ENCODE results near the gene IL17REL. TPM values are rescaled to one million over a fixed set of nuclear protein-coding genes. Genes with fewer than 3 reads are reported as not detected.

The IL17REL gene
- not detected in 2 replicates for total RNA-seq (2014; rRNA removed)
- polyA plus RNA-seq (2012) = not detected

DNA sequence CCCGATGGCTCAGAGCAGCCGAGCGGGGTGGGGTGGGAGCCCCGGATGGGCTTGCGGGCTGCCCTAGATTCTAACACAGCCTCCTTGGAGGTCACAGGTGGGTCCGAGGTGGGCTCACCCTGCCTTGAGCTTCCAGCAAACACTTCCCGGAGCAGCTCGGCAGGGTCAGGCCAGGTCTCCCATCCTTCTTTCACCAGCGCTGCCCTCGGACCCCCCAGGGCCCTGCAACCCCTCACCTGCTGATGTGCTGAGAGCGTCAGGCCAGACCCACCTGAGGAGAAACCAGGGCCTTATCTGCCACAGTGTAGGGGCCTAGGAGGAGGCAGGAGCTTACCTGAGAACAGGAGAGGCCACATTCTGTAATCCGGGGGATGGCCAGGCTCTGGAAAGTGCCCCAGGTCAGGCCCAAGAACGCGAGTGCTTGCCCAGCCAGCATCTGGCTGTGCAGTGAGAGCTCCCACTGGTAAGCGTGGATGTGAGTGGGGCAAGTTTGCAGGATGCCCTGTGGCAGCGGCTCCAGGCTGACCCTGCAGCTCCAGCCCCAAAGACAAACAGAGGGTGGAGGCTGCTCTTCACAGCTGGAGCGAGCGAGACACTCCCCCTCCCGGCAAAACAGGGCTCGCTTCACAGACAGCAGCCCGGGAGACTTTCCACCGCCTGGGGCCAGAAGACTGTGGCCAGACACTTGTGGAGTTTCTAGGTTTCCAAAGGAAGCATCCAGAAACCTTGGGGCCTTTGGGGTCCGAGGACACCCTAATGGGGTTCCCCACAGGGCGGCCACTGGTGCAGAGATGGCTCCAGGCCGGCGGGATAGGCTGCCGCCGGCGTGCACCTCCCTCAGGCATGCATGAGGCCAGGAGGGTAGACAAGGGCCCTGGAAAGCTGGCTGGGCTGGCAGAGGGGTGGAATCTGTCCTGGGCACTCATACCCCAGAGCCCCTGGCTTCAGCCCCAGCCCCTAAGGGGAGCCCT lies at the start of gene IL17REL:
Gene IL17REL (minus strand): TSS at position 555 of the 971 bp plus-strand sequence. CDS start 119 bp downstream, at position 436.
- no peak for DNase-seq (ENCODE audit: low read depth)

DNA sequence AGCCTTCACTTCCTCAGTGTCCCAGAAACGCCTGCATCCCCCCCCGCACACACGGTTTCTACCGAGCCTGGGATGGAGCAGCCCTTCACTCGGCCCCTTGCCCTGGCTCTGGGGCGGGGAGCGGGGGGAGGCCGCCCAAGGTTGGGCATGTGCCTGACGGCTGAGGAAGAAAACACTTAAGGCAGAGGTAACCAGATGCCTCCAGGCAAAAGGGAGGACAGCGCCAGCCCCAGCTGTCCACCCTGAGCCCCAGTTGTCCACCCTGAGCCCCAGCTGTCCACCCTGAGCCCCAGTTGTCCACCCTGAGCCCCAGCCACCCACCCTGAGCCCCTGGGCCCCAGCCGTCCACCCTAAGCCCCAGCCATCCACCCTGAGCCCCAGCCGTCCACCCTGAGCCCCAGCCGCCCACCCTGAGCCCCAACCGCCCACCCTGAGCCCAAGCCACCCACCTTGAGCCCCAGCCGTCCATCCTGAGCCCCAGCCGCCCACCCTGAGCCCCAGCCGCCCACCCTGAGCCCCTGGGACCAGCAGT lies 49.3 kb upstream of the IL17REL start:
- DNase-seq (ENCODE audit: low read depth) = no peak

DNA sequence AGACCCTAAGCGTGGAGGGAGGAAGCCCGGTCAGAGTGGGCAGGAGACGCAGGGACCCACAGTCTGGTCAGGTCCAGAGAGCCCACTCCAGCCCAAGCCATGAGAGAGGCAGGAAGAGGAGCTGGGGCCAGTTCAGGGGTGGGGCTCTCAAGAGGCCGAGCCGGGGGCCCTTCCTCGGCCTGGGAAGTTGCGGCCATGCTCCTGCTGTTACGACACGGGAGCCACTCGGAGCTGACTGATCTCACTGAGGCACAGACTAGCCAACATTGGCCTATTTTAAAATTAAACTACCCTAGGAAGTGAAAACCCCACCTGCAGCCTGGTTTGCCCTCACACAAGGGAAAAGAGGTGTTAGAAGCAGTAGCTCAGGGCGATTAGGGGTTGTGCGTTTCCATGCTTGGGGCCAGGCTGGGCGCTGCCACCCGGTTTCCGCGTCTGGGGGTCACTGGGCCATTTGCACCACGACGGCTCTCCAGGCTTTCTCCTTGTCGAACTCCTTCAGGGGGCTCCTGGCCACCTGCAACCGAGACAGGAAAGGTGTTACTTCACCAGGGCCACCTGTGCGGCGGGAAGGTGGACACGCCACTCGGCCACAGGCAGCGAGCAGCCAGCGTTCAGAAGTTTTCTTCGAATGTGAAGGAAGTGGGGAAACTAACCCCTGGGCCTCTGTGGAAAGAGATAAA lies 48.7 kb upstream of the IL17REL start:
- DNase-seq (ENCODE audit: low read depth) = no peak

DNA sequence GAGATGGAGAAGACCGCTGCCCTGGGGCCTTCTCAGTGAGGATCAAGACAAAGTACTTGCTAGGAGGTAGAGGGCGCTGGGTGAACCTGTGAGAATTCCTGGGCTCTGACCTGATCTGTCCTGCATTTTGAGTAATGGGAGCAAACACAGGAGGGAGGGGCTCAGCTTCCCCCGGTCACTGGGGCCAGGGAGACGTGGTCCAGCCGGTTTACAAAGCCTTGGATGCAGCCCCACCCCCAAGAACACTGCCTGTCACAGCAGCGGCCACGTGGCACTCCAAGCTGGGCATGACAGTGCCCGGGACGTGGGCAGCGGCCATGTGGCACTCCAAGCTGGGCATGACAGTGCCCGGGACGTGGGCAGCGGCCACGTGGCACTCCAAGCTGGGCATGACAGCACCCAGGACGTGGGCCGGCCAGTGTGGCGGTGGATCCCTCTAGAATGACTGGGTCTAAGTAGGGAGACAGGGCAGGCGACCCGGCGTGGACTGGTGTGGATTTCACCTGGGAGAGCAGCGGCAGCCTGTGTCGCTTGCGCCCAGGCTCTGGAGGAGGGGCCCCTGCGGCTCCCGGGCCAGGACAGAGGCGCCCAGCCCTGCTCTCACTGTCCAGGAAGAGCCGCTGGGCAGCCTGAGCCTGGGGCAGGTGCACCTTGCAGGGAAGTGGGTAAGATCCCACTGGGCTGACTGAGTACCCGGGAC lies 48.0 kb upstream of the IL17REL start:
- no peak for DNase-seq (ENCODE audit: low read depth)

DNA sequence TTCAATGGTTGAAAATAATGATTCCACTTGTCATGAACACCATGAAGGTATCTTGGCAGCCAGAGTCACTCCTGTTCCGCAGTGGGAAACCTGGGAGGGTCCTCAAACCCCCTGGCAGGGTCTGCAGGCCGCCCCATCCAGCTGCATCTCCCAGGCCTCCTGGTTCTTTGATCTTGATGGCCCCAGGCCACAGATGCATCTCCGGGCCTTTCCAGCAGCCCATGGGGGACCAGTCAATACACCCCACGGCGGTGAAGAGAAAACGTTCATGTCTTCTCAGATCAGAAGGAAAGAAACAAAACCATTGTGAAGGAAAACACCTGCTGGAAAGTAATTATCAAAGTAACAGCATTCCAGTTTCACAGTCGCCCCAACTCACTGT lies 47.3 kb upstream of the IL17REL start:
- DNase-seq (ENCODE audit: low read depth) = no peak

DNA sequence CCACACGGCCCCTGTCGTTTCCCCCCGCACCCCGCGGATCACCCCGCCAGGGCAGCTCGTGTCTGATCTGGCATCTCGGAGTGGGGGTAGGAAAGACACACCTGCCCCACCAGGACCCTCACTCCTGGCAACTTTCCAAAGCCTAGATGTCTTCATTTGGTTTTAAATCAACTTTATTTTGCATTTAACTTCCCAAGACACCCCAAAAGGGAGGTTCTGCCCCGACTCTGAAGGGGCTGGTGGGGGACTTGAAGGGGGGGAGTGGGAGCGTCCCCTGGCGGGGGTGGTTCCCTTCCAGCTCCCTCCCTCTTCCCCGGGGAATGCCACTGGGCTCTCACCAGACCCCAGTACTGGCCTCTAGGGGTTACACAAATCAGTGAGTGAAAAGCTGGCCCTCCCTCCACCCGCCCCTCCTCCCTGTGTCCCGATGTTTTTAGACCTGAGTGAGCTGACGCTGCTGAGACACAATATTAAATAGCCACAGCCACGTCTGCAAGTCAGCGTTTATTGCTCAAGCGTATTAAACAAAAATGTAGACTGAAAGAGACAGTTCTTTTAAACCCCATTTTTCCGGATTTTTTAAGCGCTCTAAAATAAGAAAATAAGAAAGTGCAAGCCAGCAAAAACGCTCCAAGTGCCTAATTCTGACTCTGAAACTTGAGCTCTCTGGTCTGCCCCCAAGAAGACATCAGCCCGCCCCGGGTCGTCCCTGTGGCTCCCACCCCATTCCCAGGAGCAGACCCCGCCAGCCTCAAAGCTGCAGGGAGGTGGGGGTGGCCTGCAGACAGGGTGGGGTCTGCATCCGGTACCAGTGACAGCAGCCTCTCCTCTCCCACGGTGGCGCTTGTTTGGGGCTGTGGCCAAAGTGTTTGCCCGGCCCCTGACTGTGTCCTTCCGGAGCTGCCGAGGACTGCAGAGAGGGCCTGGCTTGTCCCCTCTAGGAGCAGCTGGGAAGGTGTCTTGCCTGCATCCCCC lies 46.6 kb upstream of the IL17REL start:
- peak; percentile 17 for DNase-seq (ENCODE audit: low read depth)

DNA sequence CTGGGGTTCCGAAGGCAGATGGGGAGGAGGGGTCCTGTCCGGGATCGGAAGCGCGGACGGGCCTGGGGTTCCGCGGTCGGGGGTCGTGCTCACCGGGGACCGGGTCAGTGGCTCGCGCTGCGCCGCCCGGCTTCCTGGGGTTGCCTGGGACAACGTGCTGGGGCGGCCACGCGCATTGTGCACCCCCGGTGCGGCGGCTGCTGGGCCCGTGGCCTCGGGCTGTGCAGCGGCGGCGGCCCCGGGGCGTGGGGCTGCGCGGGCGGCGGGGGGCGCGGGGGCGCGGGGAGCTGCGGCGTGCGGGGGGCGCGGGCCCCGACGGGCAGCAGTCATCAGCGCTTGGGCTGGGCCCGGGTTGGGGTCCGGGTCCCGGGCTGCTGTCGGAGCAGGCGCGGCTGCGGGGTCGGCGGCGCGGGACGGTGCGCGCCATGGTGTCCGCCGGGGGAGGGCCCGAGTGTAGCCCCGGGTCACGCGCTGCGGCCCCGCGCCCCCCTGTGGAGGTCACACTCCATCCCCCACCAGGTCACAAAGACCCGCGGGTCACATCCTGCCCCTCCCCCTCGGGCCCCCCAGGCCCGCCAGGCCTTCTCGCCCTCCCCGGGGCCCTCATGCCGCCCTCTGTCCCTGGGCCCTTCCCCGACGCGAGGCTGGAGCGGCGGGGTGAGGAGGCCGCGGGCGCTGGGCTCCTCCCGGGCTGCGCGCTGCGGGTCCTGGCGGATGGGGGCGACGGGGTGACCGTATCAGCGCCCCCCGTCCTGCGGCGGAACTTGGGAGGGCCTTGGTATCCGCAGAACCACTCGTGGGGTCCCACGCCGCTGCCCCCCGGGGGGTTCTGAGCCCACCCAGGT lies 45.7 kb upstream of the IL17REL start, which contains the start of gene TTLL8:
Gene TTLL8 (minus strand): TSS at position 238 of the 845 bp plus-strand sequence.
- DNase-seq (ENCODE audit: low read depth) = no peak

DNA sequence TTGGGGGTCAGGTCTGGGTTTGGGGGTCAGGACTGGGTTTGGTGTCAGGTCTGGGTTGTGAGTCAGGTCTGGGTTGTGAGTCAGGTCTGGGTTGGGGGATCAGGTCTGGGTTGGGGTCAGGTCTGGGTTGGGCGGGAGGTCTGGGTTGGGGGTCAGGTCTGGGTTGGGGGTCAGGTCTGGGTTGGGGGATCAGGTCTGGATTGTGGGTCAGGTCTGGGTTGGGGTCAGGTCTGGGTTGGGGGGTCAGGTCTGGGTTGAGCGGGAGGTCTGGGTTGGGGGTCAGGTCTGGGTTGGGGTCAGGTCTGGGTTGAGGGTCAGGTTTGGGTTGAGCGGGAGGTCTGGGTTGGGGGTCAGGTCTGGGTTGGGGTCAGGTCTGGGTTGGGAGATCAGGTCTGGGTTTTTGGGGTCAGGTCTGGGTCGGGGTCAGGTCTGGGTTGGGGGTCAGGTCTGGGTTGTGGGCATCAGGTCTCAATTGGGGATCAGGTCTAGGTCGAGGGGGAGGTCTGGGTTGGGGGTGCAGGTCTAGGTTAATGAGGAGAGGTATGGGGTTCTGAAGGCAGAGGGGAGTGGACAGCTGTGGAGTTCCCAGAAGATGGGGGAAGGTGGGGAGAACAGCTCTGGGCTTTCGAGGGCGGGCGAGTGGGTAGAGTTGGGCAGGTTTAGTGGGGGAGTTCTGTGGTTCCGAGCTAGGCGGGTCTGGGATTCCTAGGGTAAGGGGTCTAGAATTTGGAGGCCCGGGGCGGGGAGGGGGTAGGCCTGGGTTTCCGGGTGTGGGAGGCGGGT lies 44.9 kb upstream of the IL17REL start:
- no peak for DNase-seq (ENCODE audit: low read depth)

DNA sequence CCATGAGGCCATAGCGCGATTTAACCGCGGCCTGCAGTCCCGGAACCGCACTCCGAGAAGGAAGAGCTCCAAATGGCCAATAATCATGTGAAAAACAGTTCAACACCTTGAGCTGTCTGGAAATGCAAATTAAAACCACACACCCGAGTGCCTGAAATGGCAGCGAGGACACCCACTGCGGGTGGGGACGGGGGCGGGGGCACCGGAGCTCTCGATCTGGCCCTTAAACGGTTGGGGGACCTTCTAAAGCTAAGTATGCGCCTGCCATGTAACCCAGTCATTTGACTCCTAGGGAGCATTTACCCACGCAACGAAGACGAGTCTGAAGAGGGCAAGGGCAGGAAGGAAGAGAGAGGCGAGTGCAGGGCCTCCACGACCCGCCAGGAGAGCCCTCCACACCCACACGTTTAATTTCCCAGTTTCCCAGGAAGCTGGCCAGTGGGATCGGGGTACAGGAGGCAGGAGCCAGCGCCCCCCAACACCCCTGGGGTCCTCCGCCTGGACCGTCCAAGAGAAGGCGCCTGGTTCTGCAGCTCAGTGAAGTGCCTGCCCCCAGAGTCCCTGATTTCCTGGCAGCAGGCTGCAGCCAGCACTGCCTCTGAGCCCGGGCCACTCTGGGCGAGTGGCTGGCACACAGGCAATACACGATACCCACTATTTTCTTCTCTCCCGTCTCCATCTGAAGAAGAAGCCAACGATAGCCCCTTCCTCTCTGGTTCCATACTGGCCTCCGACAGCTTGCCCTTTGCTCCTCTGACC lies 43.8 kb upstream of the IL17REL start:
- no peak for DNase-seq (ENCODE audit: low read depth)

DNA sequence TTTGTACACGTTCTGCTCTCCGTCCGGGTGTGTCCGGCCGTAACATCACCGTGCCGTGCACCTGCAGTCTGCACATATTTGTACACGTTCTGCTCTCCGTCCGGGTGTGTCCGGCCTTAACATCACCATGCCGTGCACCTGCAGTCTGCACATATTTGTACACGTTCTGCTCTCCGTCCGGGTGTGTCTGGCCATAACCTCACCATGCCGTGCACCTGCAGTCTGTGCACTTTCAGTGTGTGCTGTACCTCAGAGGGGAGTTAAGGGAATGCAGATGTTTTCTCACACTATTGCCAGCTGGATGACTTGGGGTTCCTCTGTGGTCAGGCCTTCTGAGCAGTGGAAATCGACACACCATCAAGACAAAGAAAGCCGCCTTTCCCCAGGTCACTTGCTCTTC lies 41.3 kb upstream of the IL17REL start:
- DNase-seq (ENCODE audit: low read depth) = no peak

DNA sequence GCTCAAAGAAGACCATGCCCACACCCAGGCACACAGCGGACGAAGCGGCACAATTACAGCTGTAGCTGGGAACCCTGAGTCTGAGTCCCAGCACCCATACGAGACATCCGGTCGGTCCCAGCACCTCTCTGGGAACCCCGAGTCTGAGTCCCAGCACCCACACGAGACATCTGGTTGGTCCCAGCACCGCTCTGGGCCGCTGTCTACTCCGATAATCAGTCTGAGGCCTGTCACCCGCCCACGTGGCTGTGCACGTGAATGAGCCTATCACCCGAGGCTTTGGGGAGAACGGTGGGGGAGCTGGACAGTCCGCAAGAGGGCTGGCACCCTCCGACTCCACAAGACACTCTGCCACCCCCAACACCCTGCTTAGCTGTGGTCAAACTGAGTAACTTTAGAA lies 39.4 kb upstream of the IL17REL start:
- DNase-seq (ENCODE audit: low read depth) = no peak

DNA sequence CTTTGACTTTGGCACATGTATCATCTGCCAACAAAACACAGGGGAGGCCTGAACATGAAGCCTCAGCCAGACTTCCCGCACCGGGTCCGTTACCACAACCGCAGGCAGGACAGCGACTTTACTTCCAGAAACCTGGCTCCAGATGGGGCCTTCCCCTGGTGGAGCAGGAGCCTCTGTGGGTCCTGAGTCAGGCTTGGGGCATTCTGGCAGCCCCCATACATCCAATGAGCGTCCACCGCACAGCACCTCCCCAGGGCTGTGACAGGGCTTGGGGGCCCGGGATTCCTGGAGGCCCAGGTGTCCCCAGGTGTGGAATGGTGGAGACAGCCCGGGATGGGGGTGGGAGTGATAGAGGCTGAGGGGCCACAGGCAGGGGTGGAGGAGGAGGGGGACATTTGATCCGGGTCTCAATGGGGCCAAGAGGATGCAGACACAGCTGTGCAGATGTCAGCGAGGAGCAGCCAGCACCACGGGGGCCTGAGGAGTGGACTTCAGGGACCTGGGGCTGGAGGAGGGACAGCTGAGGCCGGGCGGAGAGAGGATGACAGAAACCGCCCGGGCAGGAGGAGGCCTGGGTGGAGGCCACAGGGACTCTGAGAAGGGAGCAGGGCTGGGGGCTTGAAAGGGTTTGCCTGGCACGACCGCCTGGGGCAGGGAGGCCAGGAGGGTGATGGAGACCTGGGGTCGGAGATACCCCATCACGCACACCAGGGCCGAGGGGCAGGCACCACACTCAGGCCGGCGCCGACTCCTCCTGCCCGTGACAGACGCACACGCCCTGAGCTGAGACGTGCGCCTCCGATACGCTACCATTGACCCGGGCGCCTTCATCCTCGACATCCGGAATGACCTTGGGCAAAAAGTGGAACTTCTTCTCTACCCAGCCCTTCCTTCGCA lies 37.0 kb upstream of the IL17REL start:
- DNase-seq (ENCODE audit: low read depth) = no peak

DNA sequence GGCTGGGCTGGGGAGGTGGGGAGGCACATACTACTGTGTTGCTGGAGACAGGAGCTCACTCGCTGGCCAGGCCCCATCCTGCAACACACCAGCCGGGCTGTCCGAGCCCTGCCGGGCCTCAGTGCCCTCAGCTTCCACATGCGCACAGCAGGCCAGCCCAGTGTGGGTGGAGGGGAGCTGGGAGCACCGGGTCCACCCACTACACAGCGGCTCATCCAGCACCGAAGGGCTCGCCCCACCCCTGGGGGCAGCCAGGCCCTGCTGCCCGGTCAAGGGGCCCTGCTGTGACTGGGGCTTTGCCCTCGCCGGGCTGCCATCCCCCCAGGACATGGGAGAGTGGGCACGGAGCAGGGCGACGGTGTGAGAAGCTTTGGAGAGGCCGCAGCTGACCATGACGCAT lies 36.3 kb upstream of the IL17REL start:
- DNase-seq (ENCODE audit: low read depth) = no peak

DNA sequence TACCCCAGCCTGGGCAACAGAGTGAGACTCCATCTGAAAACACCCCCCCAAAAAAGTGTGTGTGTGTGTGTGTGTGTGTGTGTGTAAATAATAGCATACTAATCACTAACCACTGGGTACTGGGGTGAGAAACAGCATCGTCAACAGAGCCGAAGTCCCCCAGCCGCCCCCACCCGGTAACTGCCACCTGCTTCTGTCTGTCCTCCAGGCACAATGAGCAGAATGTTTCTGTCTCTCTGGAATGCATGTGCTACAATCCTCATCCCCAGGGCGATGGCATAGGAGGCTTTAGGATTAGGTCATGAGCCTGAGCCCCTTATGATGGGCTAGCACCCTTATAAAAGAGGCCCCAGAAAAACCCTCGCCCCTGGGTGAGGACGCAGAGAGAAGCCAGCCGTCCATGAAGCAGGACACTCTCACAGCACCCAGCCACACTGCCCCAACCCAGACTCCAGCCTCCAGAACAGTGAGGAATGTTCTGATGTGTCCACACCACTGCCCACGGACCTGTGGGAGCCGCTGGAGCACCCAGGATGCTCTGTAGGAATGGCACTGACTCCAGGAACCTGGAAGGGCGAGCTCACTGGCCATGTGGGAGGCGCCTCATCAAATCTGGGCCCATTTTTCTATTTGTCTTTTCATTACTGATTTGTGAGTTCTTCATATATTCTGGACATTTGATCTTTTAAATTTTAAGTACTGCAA lies 35.6 kb upstream of the IL17REL start:
- DNase-seq (ENCODE audit: low read depth) = peak; percentile 21

DNA sequence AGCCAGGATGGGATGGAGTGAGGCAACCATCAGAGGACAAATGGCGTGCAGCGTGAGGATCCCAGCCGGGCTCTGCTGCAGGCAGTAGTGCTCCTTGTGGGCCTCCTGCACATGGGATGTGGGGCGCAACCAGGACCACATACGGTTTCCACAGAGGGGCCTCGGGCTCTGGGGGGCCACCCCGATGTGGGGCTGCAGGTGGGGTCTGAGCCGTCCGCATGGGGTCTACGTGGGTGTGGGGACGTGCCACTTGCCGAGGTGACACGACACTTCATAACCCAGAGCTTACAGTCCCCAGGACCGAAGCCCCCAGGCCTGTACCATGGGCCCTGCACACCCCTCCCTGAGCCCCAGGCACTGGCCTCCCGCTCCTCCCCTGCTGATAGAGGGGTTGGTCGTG lies 34.8 kb upstream of the IL17REL start:
- DNase-seq (ENCODE audit: low read depth) = no peak
